Measurements from ENCODE around the gene PPP1R10. TPM values are rescaled to one million over a fixed set of nuclear protein-coding genes. Genes with fewer than 3 reads are reported as not detected.

PPP1R10 gene
- total RNA-seq, 1 experiment from 2014 or later = 82.9 TPM

DNA sequence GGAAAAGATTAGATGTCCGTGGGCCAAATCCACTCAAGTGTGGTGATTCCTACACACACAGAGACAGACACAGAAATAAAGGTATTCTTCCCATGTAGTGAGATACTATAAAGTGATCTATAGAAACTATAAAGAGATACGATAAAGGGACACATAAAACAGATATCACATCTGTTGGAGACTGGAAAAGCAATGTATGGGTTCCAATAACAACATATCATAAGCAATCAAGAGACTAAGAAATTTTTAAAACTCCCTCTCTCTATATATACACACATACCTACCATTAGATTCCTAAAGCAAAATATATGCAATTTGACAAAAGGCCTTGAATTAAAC lies 5.2 kb downstream of the PPP1R10 start:
- ChIA-PET CTCF (no interaction called here), POLR2A (interaction anchor here (1.5 kb wide), 1 partner anchor 11 kb away, joined by 4 read pairs; no protein-coding TSS in a partner anchor)
- Histone ChIP-seq H3K9me3 (ENCODE audit: control insufficient read depth, insufficient read depth, low read depth, low read length) (no peaks in the 10 kb centered on the region), H3K36me3 (ENCODE audit: control insufficient read depth, insufficient read depth, low read length) (peaks cover 28% of the 10 kb centered on the region), H3K4me3 (ENCODE audit: low read depth in 2 of 2, low read length in 2 of 2) (no peak overlapping the region), H3K4me1 (ENCODE audit: control insufficient read depth, insufficient read depth, low read length) (peaks cover 32% of the 10 kb centered on the region), H3K27ac (ENCODE audit: low read length) (no peak overlapping the region), H3K27me3 (ENCODE audit: control insufficient read depth, insufficient read depth, low read length) (no peaks in the 10 kb centered on the region)
- no TSS peak for BruUV-seq (replicated peaks)
- DNase-seq (ENCODE audit: low read depth, low spot score) (no peak), ATAC-seq (no peak)
- intact Hi-C loops (cut with micrococcal nuclease; ENCODE audit: unreplicated experiment) (no loop called here), in situ Hi-C loops (cut with HindIII; ENCODE audit: low pct_unique_long_range_greater_than_20kb, low sequenced_read_pairs) (no loop called here)
- TF ChIP-seq, protein P1, sequence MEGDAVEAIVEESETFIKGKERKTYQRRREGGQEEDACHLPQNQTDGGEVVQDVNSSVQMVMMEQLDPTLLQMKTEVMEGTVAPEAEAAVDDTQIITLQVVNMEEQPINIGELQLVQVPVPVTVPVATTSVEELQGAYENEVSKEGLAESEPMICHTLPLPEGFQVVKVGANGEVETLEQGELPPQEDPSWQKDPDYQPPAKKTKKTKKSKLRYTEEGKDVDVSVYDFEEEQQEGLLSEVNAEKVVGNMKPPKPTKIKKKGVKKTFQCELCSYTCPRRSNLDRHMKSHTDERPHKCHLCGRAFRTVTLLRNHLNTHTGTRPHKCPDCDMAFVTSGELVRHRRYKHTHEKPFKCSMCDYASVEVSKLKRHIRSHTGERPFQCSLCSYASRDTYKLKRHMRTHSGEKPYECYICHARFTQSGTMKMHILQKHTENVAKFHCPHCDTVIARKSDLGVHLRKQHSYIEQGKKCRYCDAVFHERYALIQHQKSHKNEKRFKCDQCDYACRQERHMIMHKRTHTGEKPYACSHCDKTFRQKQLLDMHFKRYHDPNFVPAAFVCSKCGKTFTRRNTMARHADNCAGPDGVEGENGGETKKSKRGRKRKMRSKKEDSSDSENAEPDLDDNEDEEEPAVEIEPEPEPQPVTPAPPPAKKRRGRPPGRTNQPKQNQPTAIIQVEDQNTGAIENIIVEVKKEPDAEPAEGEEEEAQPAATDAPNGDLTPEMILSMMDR (IDR thresholded peaks at IDR 0.05) = no peak
- peak; percentile 58 for TF ChIP-seq POLR2AphosphoS5 (IDR thresholded peaks at IDR 0.05; ENCODE audit: low read depth, low read length)

DNA sequence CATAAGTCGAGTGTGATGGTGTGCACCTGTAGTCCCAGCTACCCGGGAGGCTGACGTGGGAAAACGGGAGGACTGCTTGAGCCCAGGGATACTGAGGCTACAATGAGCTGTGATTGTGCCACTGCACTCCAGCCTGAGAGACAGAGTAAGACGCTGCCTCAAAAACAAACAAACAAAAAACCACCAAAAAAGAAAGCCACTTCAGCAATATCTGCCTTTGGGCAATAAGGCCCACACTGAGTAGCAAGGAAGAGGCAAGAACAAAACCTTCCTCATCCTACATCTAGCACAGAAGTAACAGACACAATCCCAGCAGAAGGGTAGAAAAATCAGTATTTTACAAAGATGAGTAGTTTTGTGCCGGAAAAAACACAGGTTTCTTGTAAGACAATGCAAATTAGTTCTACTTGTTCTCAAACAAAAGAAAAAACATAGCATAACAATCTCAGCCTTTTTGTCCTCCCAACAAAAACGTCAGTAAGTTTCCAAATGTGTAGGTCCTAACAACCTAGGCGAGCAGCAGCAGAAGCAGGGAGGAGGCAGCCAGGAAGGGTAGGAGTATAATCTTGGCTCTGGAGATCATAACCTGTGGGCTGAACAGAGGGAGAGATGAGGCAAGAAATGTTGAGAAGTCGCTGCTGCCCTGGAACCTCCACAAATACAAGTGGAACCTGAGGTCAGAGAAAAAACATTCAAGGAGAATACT lies 5.7 kb downstream of the PPP1R10 start:
- POLR2A ChIA-PET = interaction anchor here (0.6 to 1.5 kb wide), 4 partner anchors 10 to 15 kb away, joined by 3 to 4 read pairs (median 3); no protein-coding TSS in a partner anchor
- H3K4me1 ChIP-seq (ENCODE audit: control insufficient read depth, insufficient read depth, low read length) = peaks cover 32% of the 10 kb centered on the region
- intact Hi-C loops (cut with micrococcal nuclease; ENCODE audit: unreplicated experiment) (no loop called here), in situ Hi-C loops (cut with HindIII; ENCODE audit: low pct_unique_long_range_greater_than_20kb, low sequenced_read_pairs) (no loop called here)
- no peaks in the 10 kb centered on the region for H3K9me3 ChIP-seq (ENCODE audit: control insufficient read depth, insufficient read depth, low read depth, low read length)
- H3K36me3 ChIP-seq (ENCODE audit: control insufficient read depth, insufficient read depth, low read length) = peaks cover 27% of the 10 kb centered on the region
- BruUV-seq (replicated peaks) = no TSS peak
- H3K4me3 ChIP-seq (ENCODE audit: low read depth in 2 of 2, low read length in 2 of 2) = no peak overlapping the region
- no peak for ATAC-seq
- no peak for TF ChIP-seq TCF7L2 (IDR thresholded peaks at IDR 0.05; ENCODE audit: low read depth, low read length)
- TF ChIP-seq, protein P1 (IDR thresholded peaks at IDR 0.05) = no peak
- no peak for TF ChIP-seq SIN3A (IDR thresholded peaks at IDR 0.05; ENCODE audit: borderline replicate concordance, insufficient read depth, low read depth, low read length)
- CTCF ChIA-PET = no interaction called here
- H3K27me3 ChIP-seq (ENCODE audit: control insufficient read depth, insufficient read depth, low read length) = no peaks in the 10 kb centered on the region
- no peak overlapping the region for H3K27ac ChIP-seq (ENCODE audit: low read length)
- no peak for DNase-seq (ENCODE audit: low read depth, low spot score)

DNA sequence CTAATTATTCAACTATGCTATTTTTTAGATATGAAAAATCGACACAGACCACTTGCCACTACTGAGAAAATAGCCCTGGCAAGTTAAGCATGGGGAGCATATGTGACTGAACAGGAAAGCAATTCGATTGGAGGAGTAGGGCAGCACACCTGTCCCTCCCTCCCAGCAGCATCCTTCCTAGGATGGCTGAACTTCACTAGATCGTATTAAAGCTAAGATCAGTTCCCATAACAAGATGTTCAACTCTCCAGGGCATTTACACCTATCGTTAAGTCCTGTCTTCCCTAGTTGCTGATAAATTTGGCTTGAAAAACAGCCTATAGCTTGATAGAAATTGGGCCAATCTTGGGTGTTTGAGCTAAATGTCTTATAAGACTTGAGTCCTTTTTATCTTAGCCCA lies 7.0 kb downstream of the PPP1R10 start:
- CTCF ChIA-PET = no interaction called here
- no peak overlapping the region for H3K4me3 ChIP-seq (ENCODE audit: low read depth in 2 of 2, low read length in 2 of 2)
- BruUV-seq (replicated peaks) = no TSS peak
- TF ChIP-seq, protein P1 (IDR thresholded peaks at IDR 0.05) = no peak
- TF ChIP-seq POLR2AphosphoS5 (IDR thresholded peaks at IDR 0.05; ENCODE audit: low read depth, low read length) = peak; percentile 51; the same call in 1 of the 2 replicates
- POLR2A ChIA-PET = interaction anchor here (0.7 kb wide), 1 partner anchor 12 kb away, joined by 3 read pairs; no protein-coding TSS in a partner anchor
- ATAC-seq (no peak), DNase-seq (ENCODE audit: low read depth, low spot score) (no peak)
- peaks cover 27% of the 10 kb centered on the region for H3K4me1 ChIP-seq (ENCODE audit: control insufficient read depth, insufficient read depth, low read length)
- intact Hi-C loops (cut with micrococcal nuclease; ENCODE audit: unreplicated experiment) = no loop called here
- in situ Hi-C loops (cut with HindIII; ENCODE audit: low pct_unique_long_range_greater_than_20kb, low sequenced_read_pairs) = no loop called here
- H3K27me3 ChIP-seq (ENCODE audit: control insufficient read depth, insufficient read depth, low read length) = no peaks in the 10 kb centered on the region
- H3K36me3 ChIP-seq (ENCODE audit: control insufficient read depth, insufficient read depth, low read length) = peaks cover 20% of the 10 kb centered on the region
- no peak overlapping the region for H3K27ac ChIP-seq (ENCODE audit: low read length)
- no peaks in the 10 kb centered on the region for H3K9me3 ChIP-seq (ENCODE audit: control insufficient read depth, insufficient read depth, low read depth, low read length)

Data from Panc1 (cell line).